SKM-1 (cell line): ENCODE data around the gene RNF157.

ENCODE experiments used
- DNase-seq: peaks from one replicate; lab custom pipeline; 2025; ENCODE audit not compliant: unreplicated experiment; lab: John Stamatoyannopoulos, UW

The RNF157 gene

DNA sequence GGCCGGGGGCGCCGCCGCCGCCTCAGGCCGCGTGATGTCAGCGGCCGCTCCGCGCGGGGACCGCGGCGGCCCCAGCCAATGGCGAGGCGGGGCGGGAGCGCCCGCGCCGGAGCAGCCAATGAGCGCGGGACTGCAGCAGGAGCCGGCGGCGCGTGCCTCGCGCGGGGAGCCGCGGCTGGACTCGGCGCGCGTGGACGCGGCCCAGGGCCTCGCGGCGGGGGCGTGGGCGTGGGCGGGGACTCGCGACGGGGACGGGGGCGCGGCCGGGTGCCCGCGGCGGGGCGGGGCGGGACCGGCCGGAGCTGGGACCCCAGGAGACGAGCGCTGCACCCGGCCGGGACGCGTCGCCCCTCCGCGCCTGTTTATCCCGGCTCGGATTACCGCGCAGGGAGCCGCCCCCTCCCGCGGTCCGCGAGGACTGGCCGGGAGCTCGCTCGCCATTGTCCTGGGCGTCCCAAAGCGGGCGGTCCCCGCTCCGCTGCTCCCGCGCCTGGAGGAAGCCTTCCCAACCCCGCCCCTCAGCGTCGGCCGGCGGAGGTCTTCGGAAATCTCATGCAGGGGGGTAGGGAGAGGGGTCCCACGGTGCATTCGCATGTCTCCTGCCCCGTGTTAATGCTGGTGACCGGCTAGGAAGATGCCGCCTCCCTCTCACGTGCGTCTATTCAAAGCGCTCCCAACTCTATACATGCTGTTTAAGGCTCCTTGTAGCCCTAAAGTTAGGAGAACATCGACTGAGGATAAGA is at the start of gene RNF157:
TSS of gene RNF157 (minus strand) at position 33 of the 743 bp plus-strand sequence. CDS start 253 bp downstream, outside the sequence.
- DNase-seq: no peak

DNA sequence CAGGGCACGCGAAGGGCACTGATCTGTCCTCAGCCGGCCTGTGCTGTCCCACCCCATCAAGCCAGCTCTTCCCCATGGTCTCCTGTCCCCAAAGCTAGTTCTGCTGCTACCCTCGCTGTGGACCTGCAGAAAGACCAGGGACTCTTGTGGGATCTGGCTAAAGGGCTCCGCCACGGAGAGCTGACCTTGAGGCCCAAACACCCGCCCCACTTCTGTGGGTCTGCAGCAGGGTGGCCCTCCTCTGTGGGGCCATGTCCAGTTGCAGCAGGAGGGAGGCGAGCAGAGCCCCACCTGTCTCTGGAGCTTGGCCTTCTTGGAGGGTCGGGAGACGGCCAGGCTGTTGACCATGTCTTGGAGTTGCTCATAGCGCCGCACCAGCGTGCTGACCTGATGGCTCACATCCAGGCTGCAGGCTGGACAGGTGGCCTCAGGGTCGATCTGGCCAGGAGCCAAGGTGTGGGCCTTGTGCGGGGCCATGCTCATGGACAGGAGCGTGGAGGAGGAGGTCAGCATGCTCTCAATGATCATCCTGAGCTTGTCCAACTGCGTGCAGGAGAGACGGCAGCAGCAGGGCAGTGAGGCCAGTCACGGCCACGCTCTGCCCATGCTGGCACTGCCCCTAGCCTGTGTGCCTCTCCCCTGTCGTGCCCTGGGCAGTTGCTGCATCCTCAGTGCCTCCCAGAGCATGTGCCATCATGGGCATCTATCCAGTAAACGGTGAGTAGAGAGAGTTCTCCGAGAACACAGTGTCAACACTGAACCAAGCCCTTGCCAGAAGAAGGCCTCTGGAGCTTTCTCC is 41.5 kb upstream of the RNF157 start:
- no peak for DNase-seq

DNA sequence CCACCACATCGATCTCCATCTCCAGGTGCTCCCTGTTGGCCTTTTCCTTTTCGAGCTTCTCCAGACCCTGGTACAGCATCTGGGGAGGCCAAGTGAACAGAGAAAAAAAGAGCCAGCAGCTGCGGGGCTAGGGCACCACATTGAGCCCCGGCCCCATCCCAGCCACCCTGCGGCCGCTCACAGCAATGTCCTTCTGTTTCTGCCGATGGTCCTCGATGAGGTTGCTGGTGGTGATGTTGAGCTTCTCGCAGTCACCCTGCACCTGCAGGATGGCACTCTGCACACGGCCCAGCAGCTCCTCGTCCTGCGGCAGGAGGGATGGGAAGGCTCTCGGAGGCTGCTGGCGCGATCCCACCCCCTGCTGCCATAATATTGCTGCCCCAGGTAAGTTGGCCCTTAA is 40.4 kb upstream of the RNF157 start:
- DNase-seq: no peak

DNA sequence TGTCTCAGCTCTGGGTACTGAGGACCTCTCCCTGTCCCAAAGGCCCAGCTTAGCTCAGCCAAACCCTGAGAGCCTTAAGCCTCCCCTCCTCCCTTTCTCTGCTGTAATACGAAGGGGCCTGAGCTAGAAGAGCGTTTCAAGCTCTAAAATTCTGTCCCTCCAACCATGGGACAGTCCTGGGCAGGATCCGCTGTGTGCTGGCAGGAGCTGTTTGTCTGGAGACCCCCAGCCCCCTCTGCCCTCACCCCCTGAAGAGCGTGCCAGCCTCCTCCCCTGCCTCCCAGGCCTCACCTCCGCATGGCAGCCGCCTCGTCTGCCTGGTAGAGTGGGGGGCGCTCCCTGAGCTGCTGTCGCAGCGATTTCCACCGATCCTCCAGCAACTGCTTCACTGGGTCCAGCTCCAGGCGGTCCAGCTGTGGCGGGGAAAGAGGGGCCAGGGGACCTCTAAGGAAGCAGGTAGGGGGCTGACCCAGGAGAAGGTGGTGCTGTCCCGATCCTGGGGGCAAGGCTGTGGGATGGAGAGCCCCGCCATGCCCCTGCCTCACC is 39.5 kb upstream of the RNF157 start:
- no peak for DNase-seq

GRCh38 chr17:76278952-76279741 is 38.9 kb upstream of the RNF157 start:
- DNase-seq: peak; percentile 52

DNA sequence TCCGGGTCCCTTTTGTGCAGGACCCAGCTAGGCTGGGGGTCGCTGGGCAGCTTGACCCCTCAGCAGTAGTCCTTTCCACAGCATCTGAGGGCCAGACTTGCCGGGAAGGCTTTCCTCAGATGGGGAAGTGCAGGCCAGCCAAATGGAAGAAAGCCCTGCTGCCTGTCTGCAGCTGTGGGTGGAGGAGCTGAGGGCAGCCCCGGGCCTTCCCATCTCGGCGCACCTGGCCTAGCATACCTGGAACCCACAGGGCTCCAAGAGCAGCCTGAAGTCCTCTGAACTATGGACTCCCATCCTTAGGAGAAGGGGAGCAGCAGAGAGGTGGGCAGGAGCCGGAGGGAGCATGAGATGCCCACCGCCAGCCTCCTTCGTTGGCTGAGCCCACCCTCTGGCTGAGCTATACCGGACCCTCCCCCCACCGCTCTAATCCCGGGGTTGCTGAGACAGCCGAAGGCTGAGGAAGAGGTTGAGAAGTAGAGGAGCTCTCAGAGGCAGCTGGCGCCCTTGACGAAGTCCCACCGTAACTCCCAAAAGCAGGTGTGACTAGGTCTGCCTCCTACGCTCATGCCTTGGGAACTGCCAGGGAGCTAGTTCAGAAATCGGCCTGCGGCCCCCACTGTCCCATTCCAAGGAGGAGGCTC is 38.1 kb upstream of the RNF157 start:
- no peak for DNase-seq

DNA sequence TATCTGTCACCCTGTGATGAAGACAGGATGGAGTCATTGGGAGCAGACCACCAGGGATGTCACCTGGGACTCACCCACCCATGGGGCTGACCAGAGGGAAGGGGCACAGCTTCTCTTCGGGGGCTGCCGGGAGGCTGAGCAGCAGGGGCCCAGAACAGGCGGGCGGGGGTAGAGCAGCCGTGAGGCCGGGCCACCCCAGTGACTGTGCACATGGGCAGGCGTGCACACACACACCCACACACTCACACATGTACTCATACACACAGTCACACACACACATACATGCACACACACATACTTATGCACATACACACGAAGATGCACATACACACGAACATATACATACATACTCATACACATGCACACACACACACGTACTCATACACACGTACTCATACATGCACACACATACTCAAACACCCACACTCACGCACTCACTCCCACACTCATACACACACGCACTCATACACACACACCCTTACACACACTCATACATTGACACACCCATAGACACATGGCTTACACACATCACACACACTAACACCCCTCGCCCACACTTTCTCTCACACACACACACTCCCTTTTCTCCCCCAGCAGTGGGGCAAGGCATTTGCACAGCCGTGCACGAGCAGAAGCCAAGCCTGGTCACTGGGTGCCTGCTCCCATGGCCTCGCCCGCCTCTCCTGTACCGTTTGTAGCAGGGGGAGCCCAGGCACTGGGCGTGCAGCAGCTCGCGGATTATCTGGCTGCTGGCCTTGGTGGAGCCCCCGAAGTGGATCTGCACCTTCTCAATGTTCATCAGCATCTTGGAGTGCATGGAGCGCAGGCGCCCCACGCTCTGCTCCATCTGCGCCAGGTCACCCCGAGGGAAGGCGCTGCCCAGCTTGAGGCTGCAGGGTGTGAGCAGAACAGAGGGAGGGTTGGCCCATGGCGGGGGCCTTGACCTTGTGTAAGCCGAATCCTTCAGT is 37.3 kb upstream of the RNF157 start:
- no peak for DNase-seq

DNA sequence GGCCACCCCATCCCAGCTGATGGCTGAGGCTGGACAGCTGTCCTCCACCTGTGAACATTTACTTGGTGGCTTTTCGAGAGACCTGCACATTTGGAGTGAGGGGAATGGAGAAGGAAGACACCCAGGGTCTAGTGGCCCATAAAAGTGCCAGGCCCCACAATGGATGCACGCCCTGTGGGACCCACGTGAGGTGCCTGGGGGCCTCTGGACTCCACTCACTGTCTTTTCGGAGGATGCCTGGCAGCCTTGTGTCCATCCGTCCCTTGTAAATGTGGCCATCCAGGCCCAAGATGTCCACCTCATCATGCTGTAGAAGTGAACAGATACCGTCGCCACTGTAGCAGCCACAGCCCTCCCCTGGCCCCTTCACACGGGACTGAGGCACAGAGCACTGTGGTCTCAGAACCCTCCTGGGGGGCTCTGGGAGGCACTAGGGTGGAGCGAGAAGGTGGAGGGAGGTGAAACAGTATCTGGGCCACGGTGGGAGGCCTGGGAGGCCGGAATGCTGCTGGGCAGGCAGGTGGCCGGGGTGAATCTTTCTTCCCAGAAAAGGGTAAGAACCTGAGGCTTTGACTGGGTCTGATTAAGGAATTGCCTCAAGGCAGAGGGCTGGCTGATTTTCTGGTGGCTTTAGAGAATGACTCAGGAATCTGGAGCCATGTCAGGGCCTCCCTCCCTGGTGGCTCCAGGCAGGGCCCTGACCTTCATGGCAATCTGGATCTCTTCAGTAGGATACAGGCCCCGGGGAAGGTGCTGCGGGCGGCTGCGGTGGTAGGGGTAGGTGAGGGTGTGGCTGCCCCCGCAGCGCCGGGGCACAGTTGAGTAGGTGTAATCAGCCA is 36.4 kb upstream of the RNF157 start:
- DNase-seq: no peak

DNA sequence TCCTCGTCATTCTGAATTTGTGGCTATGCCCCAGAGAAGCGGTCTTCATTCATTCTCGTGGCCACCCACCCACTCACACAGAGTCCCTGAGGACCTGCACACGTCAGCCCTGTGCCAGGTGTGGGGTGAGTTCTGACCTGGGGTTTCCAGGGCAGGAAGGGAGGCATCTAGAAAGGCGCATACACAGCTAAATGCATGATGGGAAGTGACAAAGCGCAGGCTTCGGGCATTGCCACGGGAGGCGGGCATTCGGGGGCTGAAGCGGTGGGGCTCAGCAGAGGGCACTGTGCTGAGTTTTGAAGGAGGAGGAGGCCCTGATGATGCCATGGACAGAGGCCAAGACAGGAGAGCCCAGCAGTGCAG is 35.8 kb upstream of the RNF157 start:
- DNase-seq: no peak

GRCh38 chr17:76275382-76276068 is 35.2 kb upstream of the RNF157 start:
- no peak for DNase-seq

- DNase-seq: no peak
Observed at GRCh38 chr17:76274112-76274956, 34.0 kb upstream of the RNF157 start.

DNA sequence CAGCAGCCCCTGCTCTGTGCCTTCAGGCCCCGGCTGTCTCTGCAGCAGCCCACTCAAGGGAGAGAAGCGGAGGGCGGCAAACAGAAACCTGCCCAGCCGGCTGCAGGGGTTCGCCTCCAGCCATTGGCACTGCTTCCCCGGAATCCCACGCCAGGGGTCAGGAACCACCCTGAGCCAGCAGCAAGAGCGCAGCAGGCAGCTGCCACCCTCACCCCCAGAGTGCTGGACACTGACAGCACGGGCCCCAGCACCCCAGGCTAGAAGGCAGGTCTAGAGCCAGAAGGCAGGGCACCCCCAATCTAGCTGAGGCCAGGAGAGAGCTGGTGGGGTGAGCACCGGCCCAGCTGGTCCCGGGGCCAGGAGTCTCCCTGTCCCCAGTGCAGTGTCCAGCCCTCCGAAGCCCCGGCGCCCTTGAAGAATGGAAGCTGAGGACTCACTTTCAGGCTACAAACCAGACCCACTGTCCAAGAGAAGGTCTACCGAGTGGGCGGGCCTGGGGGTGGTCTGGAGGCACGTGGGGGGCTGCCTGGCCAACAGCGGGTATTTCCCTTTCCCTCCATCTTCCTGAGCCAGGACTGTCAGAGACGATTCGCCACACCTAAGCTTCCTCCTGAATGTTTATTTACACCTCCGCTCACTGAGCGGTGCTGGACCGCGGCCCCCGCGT is 33.3 kb upstream of the RNF157 start:
- no peak for DNase-seq

DNA sequence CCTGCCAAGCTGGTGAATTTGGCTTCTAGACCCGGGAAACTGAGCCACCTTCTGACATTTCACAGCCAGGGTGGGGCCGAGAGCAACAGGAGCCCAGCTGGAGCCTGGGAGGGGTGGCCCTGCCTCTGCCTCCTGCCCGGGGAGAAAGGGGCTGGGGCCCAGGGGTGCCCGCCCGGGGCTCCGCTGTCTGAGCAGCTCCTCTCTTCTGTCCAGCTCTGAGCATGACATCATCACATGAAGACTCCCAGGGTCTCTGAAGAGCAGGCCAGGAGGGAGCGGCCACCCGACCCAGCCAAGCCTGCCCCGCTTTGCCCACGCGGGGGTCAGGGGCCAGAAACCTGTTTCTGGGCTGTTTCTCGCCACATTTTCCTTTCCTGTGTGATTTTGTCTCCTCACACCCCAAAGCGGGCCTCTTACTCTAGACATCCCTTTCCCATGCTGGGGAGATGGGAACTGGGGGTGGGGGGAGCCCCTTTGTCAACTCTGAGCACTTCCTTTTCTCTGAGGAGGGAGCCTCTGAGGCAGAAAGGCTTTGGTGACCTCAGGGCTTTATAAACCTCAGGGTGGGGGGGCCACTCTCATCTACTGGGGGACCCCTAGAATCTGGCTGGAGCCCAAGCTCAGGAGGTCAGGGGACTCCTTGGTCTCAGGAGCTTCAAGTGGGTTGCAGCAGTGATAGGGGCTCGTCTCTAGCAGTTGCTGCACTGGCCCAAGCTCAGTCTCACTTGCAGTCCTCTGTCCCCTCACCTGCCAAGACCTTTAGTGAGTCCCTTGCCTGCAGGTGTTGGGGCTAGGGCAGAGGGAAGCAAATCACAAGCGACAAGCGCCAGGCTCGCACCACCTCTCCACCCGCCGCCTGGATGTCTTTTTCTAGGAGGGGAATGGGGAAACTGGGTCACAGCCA is 32.5 kb upstream of the RNF157 start:
- DNase-seq: no peak

DNA sequence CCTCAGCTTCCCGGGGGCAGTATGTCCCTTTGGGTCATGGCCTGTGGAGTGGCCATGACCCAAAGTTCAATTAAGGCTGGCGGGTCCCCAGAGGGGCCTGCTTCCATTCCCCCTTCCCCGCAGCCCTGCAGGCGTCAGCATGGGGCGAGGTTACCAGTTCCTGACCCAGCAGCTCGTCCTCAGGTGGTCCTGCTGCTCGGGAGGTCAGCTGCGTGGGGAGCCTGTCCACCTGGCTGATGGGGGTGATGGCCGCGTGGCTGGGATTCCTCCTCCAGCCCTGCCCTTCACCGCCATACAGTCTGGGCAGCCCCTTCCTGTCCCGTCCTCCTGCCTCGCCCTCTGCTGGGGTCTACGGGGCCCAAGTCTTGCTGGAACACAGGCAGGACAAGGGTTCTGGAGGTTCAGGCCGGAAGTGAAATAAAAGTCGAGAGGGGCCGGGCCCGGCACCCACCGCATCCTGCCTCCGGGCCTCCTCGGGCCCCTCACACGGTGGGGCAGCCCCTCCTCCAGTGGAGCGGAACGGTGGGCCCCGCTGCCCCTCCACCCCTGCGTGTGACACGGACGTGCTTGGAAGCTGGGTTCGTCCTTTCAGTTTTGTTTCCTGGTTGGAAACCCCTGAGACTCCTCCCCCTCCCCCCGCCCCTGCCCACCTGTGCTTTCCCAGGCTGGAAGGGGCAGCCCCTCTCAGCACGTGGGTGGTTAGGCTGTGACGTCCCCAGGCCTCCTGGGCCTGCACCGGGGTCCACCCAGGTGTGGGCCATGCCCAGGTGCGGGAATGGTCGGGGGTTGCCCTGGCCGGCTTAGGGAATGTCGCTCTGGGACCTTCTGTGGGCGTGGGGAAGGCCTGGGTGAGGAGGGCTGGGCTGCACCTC is 31.6 kb upstream of the RNF157 start:
- DNase-seq: no peak
